ENCODE results near the gene CTNS. TPM values are rescaled to one million over a fixed set of nuclear protein-coding genes. Genes with fewer than 3 reads are reported as not detected.
"Not testable (repeated sequence)": the region's sequence is repeated elsewhere in the genome, so short reads cannot be mapped to it uniquely, and the experiment has no call there.

CTNS gene
- total RNA-seq, 3 donors from 2014 or later, result 19.4 to 34.4 (median 21.5) TPM

DNA sequence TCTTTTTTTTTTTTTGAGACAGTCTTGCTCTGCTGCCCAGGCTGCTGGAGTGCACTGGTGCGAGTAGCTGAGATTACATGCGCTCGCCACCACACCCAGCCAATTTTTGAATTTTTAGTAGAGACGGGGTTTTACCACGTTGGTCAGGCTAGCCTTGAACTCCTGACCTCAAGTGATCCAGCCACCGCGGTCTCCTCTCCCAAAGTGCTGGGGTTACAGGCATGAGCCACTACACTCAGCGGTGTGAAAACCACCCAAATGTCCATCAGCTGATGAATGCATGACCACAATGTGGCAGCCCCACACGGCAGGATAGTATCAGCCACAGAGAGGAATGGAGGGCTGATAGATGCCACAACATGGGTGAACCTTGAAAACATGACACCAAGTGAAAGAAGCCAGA is 57.3 kb downstream of the CTNS start:
- ATAC-seq, result peak; percentile 28 to 47
- peaks cover 6% of the 10 kb centered on the region for H3K36me3 Mint-ChIP-seq (ENCODE audit: insufficient read depth)
- no peak for DNase-seq
- H3K27me3 Mint-ChIP-seq (ENCODE audit: low read depth), result no peaks in the 10 kb centered on the region
- no peaks in the 10 kb centered on the region for H3K9me3 Mint-ChIP-seq
- H3K4me1 Mint-ChIP-seq (ENCODE audit: low read depth), result peaks cover 20% of the 10 kb centered on the region
- H3K4me3 Mint-ChIP-seq, result peak overlapping the region; percentile 81

GRCh38 chr17:3695129-3695722 is 58.7 kb downstream of the CTNS start:
- ATAC-seq, result peak; percentile 12 to 16
- Mint-ChIP-seq H3K9me3 (no peaks in the 10 kb centered on the region), H3K4me1 (ENCODE audit: low read depth) (peaks cover 20% of the 10 kb centered on the region), H3K27me3 (ENCODE audit: low read depth) (no peaks in the 10 kb centered on the region), H3K4me3 (peak overlapping the region; percentile 81), H3K36me3 (ENCODE audit: insufficient read depth) (no peaks in the 10 kb centered on the region)
- no peak for DNase-seq

DNA sequence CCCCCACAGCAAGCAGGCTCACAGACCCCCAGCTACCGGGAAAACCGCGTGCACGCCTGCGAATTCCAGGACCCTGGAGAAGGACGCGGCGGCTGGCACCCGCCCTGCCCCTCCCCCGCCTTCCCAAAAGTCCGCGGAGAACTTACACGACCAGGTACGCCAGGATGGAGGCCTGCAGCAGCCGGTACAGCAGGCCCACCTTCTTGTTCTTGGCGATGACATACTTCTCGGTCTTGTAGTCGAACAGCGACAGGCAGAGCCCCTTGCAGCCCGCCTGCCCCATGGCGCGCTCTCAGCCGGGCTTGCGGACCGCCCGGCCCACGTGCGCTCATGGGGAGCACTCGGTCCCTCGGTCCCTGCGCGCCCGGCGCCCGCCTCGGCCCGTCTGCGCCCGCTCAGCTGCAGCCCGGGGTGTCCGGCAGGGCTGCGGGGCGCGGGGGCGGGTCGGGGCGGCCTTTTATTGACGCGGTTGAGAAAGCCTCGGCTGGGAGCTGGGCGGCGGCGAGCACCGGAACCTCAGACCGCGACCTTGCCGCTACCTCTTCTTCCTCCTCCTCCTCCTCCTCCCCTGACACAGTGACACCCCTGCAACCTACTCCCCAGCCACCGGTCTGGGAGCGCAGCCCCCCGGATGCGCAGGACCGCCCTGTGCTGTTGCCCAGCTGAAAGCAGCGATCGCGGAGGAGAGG is 59.3 kb downstream of the CTNS start, which contains the start of gene P2RX5:
Gene P2RX5 (minus strand): TSS at position 433 of the 689 bp plus-strand sequence. CDS start 150 bp downstream, at position 283.
- H3K9me3 Mint-ChIP-seq, result no peaks in the 10 kb centered on the region
- peak; percentile 75 to 80 for ATAC-seq
- no peaks in the 10 kb centered on the region for H3K36me3 Mint-ChIP-seq (ENCODE audit: insufficient read depth)

DNA sequence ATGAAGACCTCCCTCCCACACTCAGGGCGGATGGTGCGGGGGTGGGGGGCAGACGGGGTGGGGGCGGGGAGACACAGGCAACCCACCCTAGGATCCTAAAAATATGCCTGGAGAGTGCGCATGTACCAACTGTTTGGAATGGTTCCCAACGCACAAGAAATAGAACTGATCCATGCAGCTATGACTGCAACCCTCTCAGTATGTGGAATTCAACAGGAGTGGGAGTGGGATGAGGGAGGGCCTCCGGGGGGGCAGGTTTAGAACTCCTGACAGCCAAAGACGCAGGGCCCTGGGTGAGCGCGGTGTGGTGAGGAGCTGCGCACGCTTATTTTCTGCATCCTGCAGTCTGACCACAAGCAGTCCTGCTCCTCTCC is 60.5 kb downstream of the CTNS start:
- DNase-seq, result no peak
- H3K27me3 Mint-ChIP-seq (ENCODE audit: low read depth), result no peaks in the 10 kb centered on the region
- ATAC-seq, result no peak
- H3K4me1 Mint-ChIP-seq (ENCODE audit: low read depth), result peaks cover 15% of the 10 kb centered on the region
- no peaks in the 10 kb centered on the region for H3K9me3 Mint-ChIP-seq
- no peak overlapping the region for H3K4me3 Mint-ChIP-seq
- H3K36me3 Mint-ChIP-seq (ENCODE audit: insufficient read depth), result no peaks in the 10 kb centered on the region

More for the DNA sequence above, 59.3 kb downstream of the CTNS start, which contains the start of gene P2RX5:
- Mint-ChIP-seq H3K27me3 (ENCODE audit: low read depth) (no peaks in the 10 kb centered on the region), H3K4me3 (peak within 1 kb of the TSS; percentile 89), H3K4me1 (ENCODE audit: low read depth) (peaks cover 19% of the 10 kb centered on the region)
- DNase-seq, result peak; percentile 34

DNA sequence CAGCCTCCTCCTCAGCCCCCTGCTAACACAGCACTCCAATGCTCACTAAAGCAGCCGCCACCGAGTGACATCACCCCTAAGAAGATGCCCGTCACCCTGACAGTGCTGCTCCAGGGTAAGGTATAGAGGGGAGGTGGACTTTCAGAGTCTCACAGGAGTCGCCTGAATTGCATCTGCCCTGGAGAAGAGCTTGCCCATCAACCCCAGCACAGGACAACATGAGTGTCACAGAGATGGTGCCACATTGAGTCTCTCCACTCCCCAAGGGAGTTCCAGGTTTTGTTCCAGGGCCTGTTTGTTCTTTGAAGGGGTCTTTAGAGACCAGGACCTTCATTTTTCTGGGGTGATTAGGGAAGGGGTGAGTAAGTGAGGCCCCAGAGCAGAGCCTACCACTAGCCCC is 61.6 kb downstream of the CTNS start:
- ATAC-seq, result no peak
- H3K36me3 Mint-ChIP-seq (ENCODE audit: insufficient read depth), result peaks cover 4% of the 10 kb centered on the region
- no peak overlapping the region for H3K4me3 Mint-ChIP-seq
- peaks cover 13% of the 10 kb centered on the region for H3K4me1 Mint-ChIP-seq (ENCODE audit: low read depth)
- no peaks in the 10 kb centered on the region for H3K27me3 Mint-ChIP-seq (ENCODE audit: low read depth)
- DNase-seq, result no peak
- H3K9me3 Mint-ChIP-seq, result peaks cover 3% of the 10 kb centered on the region

- H3K27me3 Mint-ChIP-seq (ENCODE audit: low read depth), result no peaks in the 10 kb centered on the region
- no peak for ATAC-seq
- no peak overlapping the region for H3K4me3 Mint-ChIP-seq
- no peaks in the 10 kb centered on the region for H3K4me1 Mint-ChIP-seq (ENCODE audit: low read depth)
- DNase-seq, result no peak
- peaks cover 3% of the 10 kb centered on the region for H3K9me3 Mint-ChIP-seq
- peaks cover 4% of the 10 kb centered on the region for H3K36me3 Mint-ChIP-seq (ENCODE audit: insufficient read depth)
Observed at GRCh38 chr17:3699951-3700350, 63.4 kb downstream of the CTNS start.

DNA sequence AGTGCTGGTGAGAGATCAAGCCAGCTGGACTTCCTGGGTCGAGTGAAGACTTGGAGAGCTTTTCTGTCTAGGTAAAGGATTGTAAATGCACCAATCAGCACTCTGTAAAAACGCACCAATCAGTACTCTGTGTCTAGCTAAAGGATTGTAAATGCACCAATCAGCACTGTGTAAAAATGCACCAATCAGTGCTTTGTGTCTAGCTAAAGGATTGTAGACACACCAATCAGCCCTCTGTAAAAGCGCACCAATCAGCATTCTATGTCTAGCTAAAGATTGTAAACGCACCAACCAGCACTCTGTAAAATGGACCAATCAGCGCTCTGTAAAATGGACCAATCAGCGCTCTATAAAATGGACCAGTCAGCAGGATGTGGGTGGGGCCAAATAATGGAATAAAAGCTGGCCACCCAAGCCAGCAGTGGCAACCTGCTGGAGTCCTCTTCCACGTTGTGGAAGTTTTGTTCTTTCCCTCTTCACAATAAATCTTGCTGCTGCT is 65.5 kb downstream of the CTNS start:
- not testable (repeated sequence) for H3K4me3 Mint-ChIP-seq; H3K27me3 Mint-ChIP-seq (ENCODE audit: low read depth); H3K9me3 Mint-ChIP-seq; H3K4me1 Mint-ChIP-seq (ENCODE audit: low read depth); H3K36me3 Mint-ChIP-seq (ENCODE audit: insufficient read depth); DNase-seq
- ATAC-seq, result peak in 1 of 2 donors; percentile 25

DNA sequence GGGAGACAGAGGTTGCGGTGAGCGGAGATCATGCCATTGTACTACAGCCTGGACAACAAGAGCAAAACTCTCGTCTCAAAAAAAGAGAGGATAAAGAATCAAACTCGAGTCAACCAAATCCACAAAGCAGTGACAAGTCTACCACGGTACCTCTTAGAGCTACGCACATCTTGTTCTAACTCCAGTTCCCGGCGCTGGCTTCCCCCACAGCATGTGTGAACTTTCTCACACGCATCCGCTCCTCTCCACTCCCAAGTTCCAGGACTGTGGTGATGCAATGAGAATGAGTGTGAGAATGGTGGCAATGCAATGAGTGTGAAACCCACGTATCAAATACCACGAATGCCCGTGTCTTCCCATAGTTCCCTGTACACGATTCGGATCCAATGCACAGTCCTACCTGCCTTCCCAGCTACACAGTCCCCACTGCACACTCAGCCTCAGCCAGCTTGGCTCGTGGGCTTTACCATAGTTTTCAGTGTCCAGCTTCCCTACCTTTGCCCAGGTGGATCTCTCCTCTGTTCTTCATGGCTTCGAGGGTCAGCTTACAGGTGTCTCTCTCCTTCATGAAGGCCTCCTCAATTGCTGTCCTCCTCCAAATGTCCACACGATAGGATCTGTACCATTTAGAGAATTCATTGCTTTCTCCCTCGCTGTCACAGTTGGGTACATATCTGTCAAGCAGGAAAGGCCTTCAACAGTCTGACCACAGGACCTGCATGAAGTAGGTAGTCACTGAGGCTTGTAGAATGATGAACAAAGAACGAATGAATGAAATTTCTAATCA is 68.6 kb downstream of the CTNS start:
- H3K36me3 Mint-ChIP-seq (ENCODE audit: insufficient read depth), result peaks cover 4% of the 10 kb centered on the region
- DNase-seq (no peak), ATAC-seq (no peak)
- H3K27me3 Mint-ChIP-seq (ENCODE audit: low read depth), result no peaks in the 10 kb centered on the region
- H3K4me3 Mint-ChIP-seq, result no peak overlapping the region
- peaks cover 3% of the 10 kb centered on the region for H3K9me3 Mint-ChIP-seq
- H3K4me1 Mint-ChIP-seq (ENCODE audit: low read depth), result peaks cover 19% of the 10 kb centered on the region

DNA sequence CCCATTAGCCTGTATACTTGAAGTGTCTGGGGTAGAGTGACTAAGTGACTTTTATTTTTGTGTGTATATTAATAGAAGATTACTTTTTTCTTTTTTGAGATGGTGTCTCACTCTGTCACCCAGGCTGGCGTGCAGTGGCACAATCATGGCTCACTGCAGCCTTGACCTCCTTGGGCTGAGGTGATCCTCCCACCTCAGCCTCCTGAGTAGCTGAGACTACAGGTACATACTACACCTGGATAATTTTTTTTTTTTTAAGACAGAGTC is 69.1 kb downstream of the CTNS start:
- not testable (repeated sequence) for H3K4me3 Mint-ChIP-seq; DNase-seq; H3K27me3 Mint-ChIP-seq (ENCODE audit: low read depth); H3K36me3 Mint-ChIP-seq (ENCODE audit: insufficient read depth); H3K9me3 Mint-ChIP-seq; ATAC-seq
- H3K4me1 Mint-ChIP-seq (ENCODE audit: low read depth), result peaks cover 21% of the 10 kb centered on the region

GRCh38 chr17:3708366-3708765 is 71.8 kb downstream of the CTNS start:
- H3K4me1 Mint-ChIP-seq (ENCODE audit: low read depth), result peaks cover 44% of the 10 kb centered on the region
- H3K36me3 Mint-ChIP-seq (ENCODE audit: insufficient read depth), result peaks cover 6% of the 10 kb centered on the region
- no peak for ATAC-seq
- no peaks in the 10 kb centered on the region for H3K9me3 Mint-ChIP-seq
- no peak for DNase-seq
- H3K4me3 Mint-ChIP-seq, result no peak overlapping the region
- no peaks in the 10 kb centered on the region for H3K27me3 Mint-ChIP-seq (ENCODE audit: low read depth)

GRCh38 chr17:3710951-3711383 is 74.4 kb downstream of the CTNS start:
- Mint-ChIP-seq H3K4me3 (peak overlapping the region; percentile 25), H3K4me1 (ENCODE audit: low read depth) (peaks cover 49% of the 10 kb centered on the region), H3K36me3 (ENCODE audit: insufficient read depth) (peaks cover 15% of the 10 kb centered on the region), H3K27me3 (ENCODE audit: low read depth) (no peaks in the 10 kb centered on the region), H3K9me3 (no peaks in the 10 kb centered on the region)
- DNase-seq (peak; percentile 63), ATAC-seq (peak; percentile 99)

Other genes with a start within 250 kb of the CTNS start
- gene OR1E1, start 238.3 kb upstream of the CTNS start, total RNA-seq, result not detected
- not detected for gene OR3A3, start 225.4 kb upstream of the CTNS start, total RNA-seq
- not detected for gene OR1E2, start 202.9 kb upstream of the CTNS start, total RNA-seq
- not detected for gene SPATA22, start 164.9 kb upstream of the CTNS start, total RNA-seq
- gene ASPA, start 160.8 kb upstream of the CTNS start, total RNA-seq, result not detected
- gene TRPV3, start 78.9 kb upstream of the CTNS start, total RNA-seq, result under 1 TPM; 0.45 to 0.84 (median 0.73) TPM
- 1 to 10 TPM in 2 of 3 donors, under 1 TPM in 1; 0.96 to 1.4 (median 1.2) TPM for gene TRPV1, start 27.3 kb upstream of the CTNS start, total RNA-seq
- 10 to 100 TPM in 2 of 3 donors, 1 to 10 TPM in 1; 9.1 to 14.7 (median 10.8) TPM for gene SHPK, start 510 bp upstream of the CTNS start, total RNA-seq
- gene TAX1BP3, start 31.8 kb downstream of the CTNS start, total RNA-seq, result 10 to 100 TPM in 1 of 3 donors, 1 to 10 TPM in 2; 8.9 to 10.6 (median 9.2) TPM
- 10 to 100 TPM; 66.3 to 99.5 (median 98.0) TPM for gene EMC6, start 32.1 kb downstream of the CTNS start, total RNA-seq
- gene P2RX5, start 59.4 kb downstream of the CTNS start, total RNA-seq, result 10 to 100 TPM; 29.5 to 53.5 (median 30.8) TPM
- 10 to 100 TPM in 2 of 3 donors, 1 to 10 TPM in 1; 7.3 to 12.2 (median 11.1) TPM for gene HASPIN, start 87.1 kb downstream of the CTNS start, total RNA-seq
- 10 to 100 TPM; 15.0 to 20.6 (median 18.1) TPM for gene ITGAE, start 164.4 kb downstream of the CTNS start, total RNA-seq
- gene NCBP3, start 209.5 kb downstream of the CTNS start, total RNA-seq, result 10 to 100 TPM; 33.2 to 39.1 (median 36.4) TPM

Measured in activated T-cell treated with anti-CD3 and anti-CD28 coated beads, Interleukin-2, amount 50 U/mL, for 4 hours (primary cell).